HEK293 (cell line): ENCODE measurements around the gene DUSP3.

Source experiments
- CTCF ChIP-seq: fragments of 450-650 bp; formaldehyde crosslinking; IDR thresholded peaks from 2 replicates; pipeline ENCODE4 v1.5.1; 2016; ENCODE audit warnings: missing biosample characterization, missing genetic modification characterization
- GLI4 ChIP-seq: fragments of 450-650 bp; formaldehyde crosslinking; IDR thresholded peaks from 2 replicates; pipeline ENCODE4 v1.5.1; 2016; ENCODE audit warnings: missing biosample characterization, missing genetic modification characterization
- HIC1 ChIP-seq: fragments of 450-650 bp; formaldehyde crosslinking; IDR thresholded peaks from 2 replicates; pipeline ENCODE4 v1.5.1; 2016; ENCODE audit warnings: missing biosample characterization, missing genetic modification characterization
- ZNF223 ChIP-seq: fragments of 450-650 bp; formaldehyde crosslinking; IDR thresholded peaks from 2 replicates; pipeline ENCODE4 v1.5.1; 2016; ENCODE audit warnings: missing biosample characterization, missing genetic modification characterization
- ZNF24 ChIP-seq: fragments of 450-650 bp; formaldehyde crosslinking; IDR thresholded peaks from 2 replicates; pipeline ENCODE4 v1.5.1; 2016; ENCODE audit warnings: missing biosample characterization, missing genetic modification characterization
- ZNF26 ChIP-seq: fragments of 450-650 bp; formaldehyde crosslinking; IDR thresholded peaks from 2 replicates; pipeline ENCODE4 v1.5.1; 2016; ENCODE audit warnings: missing biosample characterization, missing genetic modification characterization
- ZNF488 ChIP-seq: fragments of 450-650 bp; formaldehyde crosslinking; IDR thresholded peaks from 2 replicates; pipeline ENCODE4 v1.5.1; 2016; ENCODE audit warnings: missing biosample characterization, missing genetic modification characterization
- ZNF558 ChIP-seq: fragments of 450-650 bp; formaldehyde crosslinking; IDR thresholded peaks from 2 replicates; pipeline ENCODE4 v1.5.1; 2016; ENCODE audit warnings: missing biosample characterization, missing genetic modification characterization
- ZNF660 ChIP-seq: fragments of 450-650 bp; IDR thresholded peaks from 2 replicates; pipeline ENCODE4 v1.5.1; 2018; ENCODE audit warnings: missing biosample characterization, mild to moderate bottlenecking, missing genetic modification characterization
- ZNF747 ChIP-seq: fragments of 450-650 bp; formaldehyde crosslinking; IDR thresholded peaks from 2 replicates; pipeline ENCODE4 v1.5.1; 2016; ENCODE audit warnings: missing biosample characterization, missing genetic modification characterization
- ZNF785 ChIP-seq: fragments of 450-650 bp; formaldehyde crosslinking; IDR thresholded peaks from 2 replicates; pipeline ENCODE4 v1.5.1; 2016; ENCODE audit warnings: missing biosample characterization, missing genetic modification characterization
- TF ChIP-seq, protein P1 (sequence below): fragments of 450-650 bp; formaldehyde crosslinking; IDR thresholded peaks from 2 replicates; pipeline ENCODE4 v1.5.1; 2016; ENCODE audit warnings: missing biosample characterization, missing genetic modification characterization
- TF ChIP-seq, protein P2 (sequence below): fragments of 450-650 bp; formaldehyde crosslinking; IDR thresholded peaks from 2 replicates; pipeline ENCODE4 v1.5.1; 2016; ENCODE audit warnings: missing biosample characterization, missing genetic modification characterization

DNA sequence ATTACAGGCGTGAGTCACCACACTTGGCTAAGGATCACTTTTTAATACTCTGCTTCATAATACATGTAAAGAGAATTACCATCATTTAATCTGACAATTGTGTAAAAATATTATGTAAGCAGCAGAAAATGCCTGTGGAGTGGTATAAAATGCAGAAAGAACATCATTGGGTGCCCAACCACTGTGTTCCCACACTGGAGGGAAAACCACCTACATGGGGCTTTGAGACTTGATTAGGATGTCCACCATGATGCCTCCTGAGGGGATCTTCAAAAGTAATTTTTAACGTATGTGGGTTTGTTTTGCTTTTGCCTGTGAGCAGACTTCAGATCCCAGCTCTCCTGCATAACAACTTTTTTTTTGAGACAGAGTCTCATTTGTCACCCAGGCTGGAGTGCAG is 20.3 kb upstream of the DUSP3 start:
- TF ChIP-seq GLI4 (tag by site-specific recombination): no peak
- no peak for TF ChIP-seq ZNF785 (tag by site-specific recombination)
- TF ChIP-seq, protein P1, sequence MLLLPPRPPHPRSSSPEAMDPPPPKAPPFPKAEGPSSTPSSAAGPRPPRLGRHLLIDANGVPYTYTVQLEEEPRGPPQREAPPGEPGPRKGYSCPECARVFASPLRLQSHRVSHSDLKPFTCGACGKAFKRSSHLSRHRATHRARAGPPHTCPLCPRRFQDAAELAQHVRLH (tag by site-specific recombination): no peak
- TF ChIP-seq CTCF (tag by site-specific recombination): no peak
- no peak for TF ChIP-seq ZNF660
- TF ChIP-seq, protein P2, sequence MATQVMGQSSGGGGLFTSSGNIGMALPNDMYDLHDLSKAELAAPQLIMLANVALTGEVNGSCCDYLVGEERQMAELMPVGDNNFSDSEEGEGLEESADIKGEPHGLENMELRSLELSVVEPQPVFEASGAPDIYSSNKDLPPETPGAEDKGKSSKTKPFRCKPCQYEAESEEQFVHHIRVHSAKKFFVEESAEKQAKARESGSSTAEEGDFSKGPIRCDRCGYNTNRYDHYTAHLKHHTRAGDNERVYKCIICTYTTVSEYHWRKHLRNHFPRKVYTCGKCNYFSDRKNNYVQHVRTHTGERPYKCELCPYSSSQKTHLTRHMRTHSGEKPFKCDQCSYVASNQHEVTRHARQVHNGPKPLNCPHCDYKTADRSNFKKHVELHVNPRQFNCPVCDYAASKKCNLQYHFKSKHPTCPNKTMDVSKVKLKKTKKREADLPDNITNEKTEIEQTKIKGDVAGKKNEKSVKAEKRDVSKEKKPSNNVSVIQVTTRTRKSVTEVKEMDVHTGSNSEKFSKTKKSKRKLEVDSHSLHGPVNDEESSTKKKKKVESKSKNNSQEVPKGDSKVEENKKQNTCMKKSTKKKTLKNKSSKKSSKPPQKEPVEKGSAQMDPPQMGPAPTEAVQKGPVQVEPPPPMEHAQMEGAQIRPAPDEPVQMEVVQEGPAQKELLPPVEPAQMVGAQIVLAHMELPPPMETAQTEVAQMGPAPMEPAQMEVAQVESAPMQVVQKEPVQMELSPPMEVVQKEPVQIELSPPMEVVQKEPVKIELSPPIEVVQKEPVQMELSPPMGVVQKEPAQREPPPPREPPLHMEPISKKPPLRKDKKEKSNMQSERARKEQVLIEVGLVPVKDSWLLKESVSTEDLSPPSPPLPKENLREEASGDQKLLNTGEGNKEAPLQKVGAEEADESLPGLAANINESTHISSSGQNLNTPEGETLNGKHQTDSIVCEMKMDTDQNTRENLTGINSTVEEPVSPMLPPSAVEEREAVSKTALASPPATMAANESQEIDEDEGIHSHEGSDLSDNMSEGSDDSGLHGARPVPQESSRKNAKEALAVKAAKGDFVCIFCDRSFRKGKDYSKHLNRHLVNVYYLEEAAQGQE (tag by site-specific recombination): no peak
- TF ChIP-seq ZNF747: no peak
- no peak for TF ChIP-seq ZNF558 (tag by site-specific recombination)
- TF ChIP-seq ZNF26: no peak
- TF ChIP-seq ZNF223 (tag by site-specific recombination): no peak
- TF ChIP-seq HIC1 (tag by site-specific recombination): no peak
- no peak for TF ChIP-seq ZNF488 (tag by site-specific recombination)
- no peak for TF ChIP-seq ZNF24 (tag by site-specific recombination)
